ENCODE measurements around the gene SPOCK2. TPM values are rescaled to one million over a fixed set of nuclear protein-coding genes. Genes with fewer than 3 reads are reported as not detected.
A peak's percentile ranks its signal among the peaks of the same experiment; 100 is the strongest.

SPOCK2 gene
- total RNA-seq, 1 donor from 2014 or later: 3.2 TPM

GRCh38 chr10:72127571-72127970, 39.2 kb upstream of the SPOCK2 start:
- Mint-ChIP-seq H3K27me3 (ENCODE audit: insufficient read depth, low read depth) (peaks cover 2% of the 10 kb centered on the region), H3K36me3 (peaks cover 8% of the 10 kb centered on the region), H3K27ac (no peak overlapping the region), H3K9me3 (no peaks in the 10 kb centered on the region), H3K4me3 (no peak overlapping the region), H3K4me1 (peaks cover 8% of the 10 kb centered on the region)
- Histone ChIP-seq H3K9me3 (ENCODE audit: low read depth) (no peaks in the 10 kb centered on the region), H3K4me2 (no peak overlapping the region), H3K79me2 (ENCODE audit: low read depth) (no peaks in the 10 kb centered on the region), H3K36me3 (no peaks in the 10 kb centered on the region), H4K20me1 (ENCODE audit: low read depth) (no peaks in the 10 kb centered on the region), H3K4me1 (peaks cover 7% of the 10 kb centered on the region), H3K27me3 (no peaks in the 10 kb centered on the region), H3K9ac (no peak overlapping the region), H2AFZ (replicated peaks) (no peak overlapping the region), H3K4me3 (no peak overlapping the region), H3F3A (ENCODE audit: low read depth) (peaks cover 6% of the 10 kb centered on the region), H3K27ac (no peak overlapping the region)
- no peak for TF ChIP-seq EZH2 (IDR thresholded peaks at IDR 0.05)
- no peak for TF ChIP-seq EZH2phosphoT487 (IDR thresholded peaks at IDR 0.05)
- TF ChIP-seq CTCF (IDR thresholded peaks at IDR 0.05): no peak
- DNase-seq (ENCODE audit: low spot score): no peak

DNA sequence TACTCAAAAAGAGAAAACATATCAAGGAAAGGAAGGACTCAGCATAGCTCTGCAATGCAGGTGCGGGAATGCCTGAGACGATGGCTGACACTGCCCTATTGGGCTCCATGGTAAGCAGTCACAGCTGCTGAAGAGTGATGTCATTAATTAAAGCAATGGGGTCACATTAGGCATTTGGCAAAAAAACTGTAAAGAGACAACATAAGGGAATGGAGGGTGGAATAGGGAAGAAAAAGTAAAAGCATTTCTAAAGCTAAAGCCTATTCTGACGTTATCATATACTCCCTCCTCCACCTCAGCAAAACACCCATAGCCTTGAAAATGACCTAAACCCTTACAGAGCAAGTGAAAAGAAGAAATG, 38.5 kb upstream of the SPOCK2 start:
- H3K36me3 Mint-ChIP-seq: peaks cover 6% of the 10 kb centered on the region
- H3K9me3 ChIP-seq (ENCODE audit: low read depth): no peaks in the 10 kb centered on the region
- H3K36me3 ChIP-seq: no peaks in the 10 kb centered on the region
- H3K4me2 ChIP-seq: no peak overlapping the region
- H3K9ac ChIP-seq: no peak overlapping the region
- no peak overlapping the region for H2AFZ ChIP-seq (replicated peaks)
- H3K4me3 ChIP-seq: no peak overlapping the region
- no peaks in the 10 kb centered on the region for H3K9me3 Mint-ChIP-seq
- H3K27ac ChIP-seq: no peak overlapping the region
- H3F3A ChIP-seq (ENCODE audit: low read depth): peaks cover 6% of the 10 kb centered on the region
- no peak overlapping the region for H3K27ac Mint-ChIP-seq
- no peak for TF ChIP-seq EZH2phosphoT487 (IDR thresholded peaks at IDR 0.05)
- TF ChIP-seq CTCF (IDR thresholded peaks at IDR 0.05): no peak
- TF ChIP-seq EZH2 (IDR thresholded peaks at IDR 0.05): no peak
- peaks cover 8% of the 10 kb centered on the region for H3K4me1 Mint-ChIP-seq
- peaks cover 2% of the 10 kb centered on the region for H3K27me3 Mint-ChIP-seq (ENCODE audit: insufficient read depth, low read depth)
- H3K79me2 ChIP-seq (ENCODE audit: low read depth): no peaks in the 10 kb centered on the region
- no peak for DNase-seq (ENCODE audit: low spot score)
- H4K20me1 ChIP-seq (ENCODE audit: low read depth): no peaks in the 10 kb centered on the region
- H3K4me1 ChIP-seq: peaks cover 7% of the 10 kb centered on the region
- H3K4me3 Mint-ChIP-seq: no peak overlapping the region
- H3K27me3 ChIP-seq: no peaks in the 10 kb centered on the region

DNA sequence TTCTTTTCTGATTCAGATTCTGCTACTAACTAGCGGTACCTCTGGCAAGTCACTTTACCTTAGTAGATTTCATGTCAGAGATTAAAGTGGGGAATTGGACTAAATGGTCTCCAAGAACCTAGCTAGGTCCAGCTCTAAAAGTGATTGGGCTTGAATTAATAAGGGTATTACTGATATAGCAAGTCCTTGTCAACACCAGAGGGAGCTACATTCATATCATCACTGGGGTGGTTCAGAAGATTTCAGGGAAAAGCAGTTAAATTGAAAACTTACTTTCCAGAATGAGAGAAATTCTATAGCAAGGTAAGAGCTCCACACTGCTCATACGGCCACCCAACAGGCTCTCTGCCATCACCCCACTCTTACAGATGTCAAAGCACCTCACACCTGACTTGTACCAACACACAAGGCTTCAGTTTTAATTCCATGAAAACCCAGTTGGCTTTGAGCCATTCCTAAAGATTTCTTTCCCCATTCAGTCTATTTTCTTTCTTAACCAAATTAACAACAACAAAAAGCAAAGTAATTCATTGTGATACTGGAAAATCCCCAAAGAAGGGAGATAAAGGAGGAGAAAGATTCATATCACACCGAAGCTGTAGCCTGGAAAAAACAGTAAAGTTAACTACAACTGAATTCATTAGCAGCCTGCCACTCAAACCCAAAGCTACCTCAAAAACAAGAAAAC, 38.0 kb upstream of the SPOCK2 start:
- H3K79me2 ChIP-seq (ENCODE audit: low read depth): no peaks in the 10 kb centered on the region
- peak; percentile 40 for DNase-seq (ENCODE audit: low spot score)

More for the DNA sequence above, 38.0 kb upstream of the SPOCK2 start:
- no peak overlapping the region for H3K27ac Mint-ChIP-seq
- Histone ChIP-seq H3K4me2 (no peak overlapping the region), H3K9me3 (ENCODE audit: low read depth) (no peaks in the 10 kb centered on the region), H3K36me3 (no peaks in the 10 kb centered on the region), H3K9ac (no peak overlapping the region), H3K4me1 (peaks cover 7% of the 10 kb centered on the region), H3K27me3 (no peaks in the 10 kb centered on the region), H3K27ac (no peak overlapping the region), H4K20me1 (ENCODE audit: low read depth) (no peaks in the 10 kb centered on the region), H3F3A (ENCODE audit: low read depth) (peaks cover 6% of the 10 kb centered on the region), H2AFZ (replicated peaks) (no peak overlapping the region), H3K4me3 (no peak overlapping the region)
- H3K9me3 Mint-ChIP-seq: no peaks in the 10 kb centered on the region
- H3K4me3 Mint-ChIP-seq: no peak overlapping the region
- H3K27me3 Mint-ChIP-seq (ENCODE audit: insufficient read depth, low read depth): peaks cover 2% of the 10 kb centered on the region
- TF ChIP-seq CTCF (IDR thresholded peaks at IDR 0.05) (peak; percentile 61), EZH2 (IDR thresholded peaks at IDR 0.05) (no peak)
- peaks cover 8% of the 10 kb centered on the region for H3K4me1 Mint-ChIP-seq
- peaks cover 10% of the 10 kb centered on the region for H3K36me3 Mint-ChIP-seq

Measured in neural progenitor cell (in vitro differentiated cells).